Measurements from ENCODE around the gene RAB10.

RAB10 gene

GRCh38 chr2:26141145-26141769, 107.4 kb downstream of the RAB10 start:
- Histone ChIP-seq H3K27ac (ENCODE audit: poor library complexity, severe bottlenecking) (no peak overlapping the region), H3K27me3 (ENCODE audit: insufficient read depth, poor library complexity, severe bottlenecking) (no peaks in the 10 kb centered on the region), H3K4me1 (ENCODE audit: insufficient read depth, poor library complexity, severe bottlenecking) (no peaks in the 10 kb centered on the region), H3K9me3 (ENCODE audit: severe bottlenecking) (no peaks in the 10 kb centered on the region), H3K36me3 (ENCODE audit: low read depth) (0 out of 2 replicates have a peak, but pooled peaks cover 11% of the 10 kb centered on the region), H3K4me3 (ENCODE audit: severe bottlenecking) (no peak overlapping the region)
- TF ChIP-seq CTCF (IDR thresholded peaks at IDR 0.05; ENCODE audit: poor library complexity, severe bottlenecking), result no peak
- peak; percentile 30; the same call in 1 of the 3 replicates for ATAC-seq (ENCODE audit: low read depth)
- no peak for DNase-seq (ENCODE audit: low spot score)

- no peak for DNase-seq (ENCODE audit: low spot score)
- ATAC-seq (ENCODE audit: low read depth), result no peak
- no peak for TF ChIP-seq CTCF (IDR thresholded peaks at IDR 0.05; ENCODE audit: poor library complexity, severe bottlenecking)
Observed at GRCh38 chr2:26144031-26144430, 110.1 kb downstream of the RAB10 start.

GRCh38 chr2:26144953-26145680, 111.2 kb downstream of the RAB10 start:
- Histone ChIP-seq H3K4me1 (ENCODE audit: insufficient read depth, poor library complexity, severe bottlenecking) (no peaks in the 10 kb centered on the region), H3K27ac (ENCODE audit: poor library complexity, severe bottlenecking) (no peak overlapping the region), H3K36me3 (ENCODE audit: low read depth) (no peaks in the 10 kb centered on the region), H3K27me3 (ENCODE audit: insufficient read depth, poor library complexity, severe bottlenecking) (no peaks in the 10 kb centered on the region), H3K9me3 (ENCODE audit: severe bottlenecking) (no peaks in the 10 kb centered on the region), H3K4me3 (ENCODE audit: severe bottlenecking) (no peak overlapping the region)
- TF ChIP-seq CTCF (IDR thresholded peaks at IDR 0.05; ENCODE audit: poor library complexity, severe bottlenecking), result peak; percentile 88
- ATAC-seq (ENCODE audit: low read depth), result peak; percentile 53; the same call in 2 of the 3 replicates
- DNase-seq (ENCODE audit: low spot score), result no peak

More at GRCh38 chr2:26144031-26144430, 110.1 kb downstream of the RAB10 start:
- Histone ChIP-seq H3K4me1 (ENCODE audit: insufficient read depth, poor library complexity, severe bottlenecking) (no peaks in the 10 kb centered on the region), H3K36me3 (ENCODE audit: low read depth) (no peaks in the 10 kb centered on the region), H3K27ac (ENCODE audit: poor library complexity, severe bottlenecking) (no peak overlapping the region), H3K9me3 (ENCODE audit: severe bottlenecking) (no peaks in the 10 kb centered on the region), H3K27me3 (ENCODE audit: insufficient read depth, poor library complexity, severe bottlenecking) (no peaks in the 10 kb centered on the region), H3K4me3 (ENCODE audit: severe bottlenecking) (no peak overlapping the region)

- TF ChIP-seq CTCF (IDR thresholded peaks at IDR 0.05; ENCODE audit: poor library complexity, severe bottlenecking), result no peak
- Histone ChIP-seq H3K27ac (ENCODE audit: poor library complexity, severe bottlenecking) (no peak overlapping the region), H3K36me3 (ENCODE audit: low read depth) (no peaks in the 10 kb centered on the region), H3K4me3 (ENCODE audit: severe bottlenecking) (no peak overlapping the region), H3K9me3 (ENCODE audit: severe bottlenecking) (no peaks in the 10 kb centered on the region), H3K27me3 (ENCODE audit: insufficient read depth, poor library complexity, severe bottlenecking) (no peaks in the 10 kb centered on the region), H3K4me1 (ENCODE audit: insufficient read depth, poor library complexity, severe bottlenecking) (no peaks in the 10 kb centered on the region)
- no peak for DNase-seq (ENCODE audit: low spot score)
- peak; percentile 42; the same call in 1 of the 3 replicates for ATAC-seq (ENCODE audit: low read depth)
Observed at GRCh38 chr2:26148501-26148900, 114.6 kb downstream of the RAB10 start.

- H3K4me1 ChIP-seq (ENCODE audit: insufficient read depth, poor library complexity, severe bottlenecking), result no peaks in the 10 kb centered on the region
- no peaks in the 10 kb centered on the region for H3K36me3 ChIP-seq (ENCODE audit: low read depth)
- DNase-seq (ENCODE audit: low spot score), result no peak
- ATAC-seq (ENCODE audit: low read depth), result no peak
- H3K9me3 ChIP-seq (ENCODE audit: severe bottlenecking), result peaks cover 3% of the 10 kb centered on the region
- H3K4me3 ChIP-seq (ENCODE audit: severe bottlenecking), result no peak overlapping the region
- no peak overlapping the region for H3K27ac ChIP-seq (ENCODE audit: poor library complexity, severe bottlenecking)
- TF ChIP-seq CTCF (IDR thresholded peaks at IDR 0.05; ENCODE audit: poor library complexity, severe bottlenecking), result no peak
- no peaks in the 10 kb centered on the region for H3K27me3 ChIP-seq (ENCODE audit: insufficient read depth, poor library complexity, severe bottlenecking)
Observed at GRCh38 chr2:26150243-26150642, 116.4 kb downstream of the RAB10 start.
